HG02970 (cell line): Measurements from ENCODE around the gene RBM4B.

Experiments used
- ATAC-seq: cut with Tn5 transposase; IDR thresholded peaks from one replicate; pipeline ENCODE4 v1.9.1; 2021; ENCODE audit warnings: mild to moderate bottlenecking, moderate library complexity, moderate number of reproducible peaks; ENCODE audit not compliant: unreplicated experiment, low FRiP score

RBM4B gene

GRCh38 chr11:66616379-66617154 lies 61.1 kb downstream of the RBM4B start, which contains the start of gene RBM14:
RBM14 (plus strand) TSS chr11:66616630; CDS start chr11:66616721, 91 bp downstream.
- ATAC-seq, result peak; percentile 87
